Measurements from ENCODE around the gene DNAJC4. TPM values are rescaled to one million over a fixed set of nuclear protein-coding genes. Genes with fewer than 3 reads are reported as not detected.

The DNAJC4 gene
- total RNA-seq, 6 experiments from 2014 or later, result 14.6 to 27.6 (median 21.4) TPM

GRCh38 chr11:64233913-64234586 is 3.7 kb downstream of the DNAJC4 start, which contains the start of gene VEGFB:
VEGFB (plus strand) TSS chr11:64234584; CDS start chr11:64234834, 250 bp downstream.
- Histone ChIP-seq H3K9me3 (no peaks in the 10 kb centered on the region), H3K4me1 (peaks cover 0 to 32% (median 7%) of the 10 kb centered on the region in 4 donors), H3K27ac (peak within 1 kb of the TSS; percentile 36 to 79 (median 57))

GRCh38 chr11:64234647-64235379 is 4.5 kb downstream of the DNAJC4 start:
- intact Hi-C loops (cut with DNase I), result no loop called here
- peak; percentile 8 to 37 (median 23) for ATAC-seq
- no peaks in the 10 kb centered on the region for H3K27me3 ChIP-seq
- no peaks in the 10 kb centered on the region for H3K36me3 ChIP-seq
- 0% methylated on average over 2 of the region's 80 CpGs for WGBS (ENCODE audit: insufficient coverage, low coverage, low lambda C conversion rate, missing lambda C conversion rate)
- H3K4me3 ChIP-seq, result peak overlapping the region; percentile 54 to 58 (median 57)
- no peaks in the 10 kb centered on the region for H3K9me3 ChIP-seq
- H3K4me1 ChIP-seq, result peaks cover 0 to 31% (median 7%) of the 10 kb centered on the region in 4 donors
- DNase-seq, result peak in 2 of 3 donors; percentile 64 to 73
- H3K27ac ChIP-seq, result peak overlapping the region; percentile 36 to 79 (median 57)
- TF ChIP-seq CTCF (IDR thresholded peaks at IDR 0.05) (no peak), POLR2A (IDR thresholded peaks at IDR 0.05) (peak; percentile 41)

More at GRCh38 chr11:64233913-64234586, 3.7 kb downstream of the DNAJC4 start, which contains the start of gene VEGFB:
- no peaks in the 10 kb centered on the region for H3K36me3 ChIP-seq
- intact Hi-C loops (cut with DNase I), result no loop called here
- H3K27me3 ChIP-seq, result no peaks in the 10 kb centered on the region
- WGBS (ENCODE audit: insufficient coverage, low coverage, low lambda C conversion rate, missing lambda C conversion rate), result 8% methylated on average over 6 of the region's 62 CpGs
- peak within 1 kb of the TSS; percentile 54 to 58 (median 57) for H3K4me3 ChIP-seq
- TF ChIP-seq CTCF (IDR thresholded peaks at IDR 0.05) (no peak), POLR2A (IDR thresholded peaks at IDR 0.05) (peak; percentile 27)
- ATAC-seq (peak; percentile 43 to 66 (median 52)), DNase-seq (peak; percentile 81 to 87 (median 81))

GRCh38 chr11:64235437-64236161 is 5.3 kb downstream of the DNAJC4 start:
- Histone ChIP-seq H3K27ac (peak overlapping the region in 1 of 3 donors; percentile 79), H3K4me1 (peaks cover 0 to 35% (median 10%) of the 10 kb centered on the region in 4 donors), H3K36me3 (no peaks in the 10 kb centered on the region), H3K9me3 (no peaks in the 10 kb centered on the region), H3K4me3 (peak overlapping the region; percentile 54 to 58 (median 57)), H3K27me3 (no peaks in the 10 kb centered on the region)
- no peak for ATAC-seq
- no CpG with 5 or more reads among the region's 12 CpGs for WGBS (ENCODE audit: insufficient coverage, low coverage, low lambda C conversion rate, missing lambda C conversion rate)
- no peak for TF ChIP-seq CTCF (IDR thresholded peaks at IDR 0.05)
- TF ChIP-seq POLR2A (IDR thresholded peaks at IDR 0.05), result no peak
- peak in 1 of 3 donors; percentile 49 for DNase-seq
- intact Hi-C loops (cut with DNase I), result no loop called here

- DNase-seq, result peak; percentile 90 to 96 (median 95)
- H3K4me1 ChIP-seq, result peaks cover 0 to 40% (median 12%) of the 10 kb centered on the region in 4 donors
- 41% methylated on average over 11 of the region's 12 CpGs for WGBS (ENCODE audit: insufficient coverage, low coverage, low lambda C conversion rate, missing lambda C conversion rate)
These were observed 7.2 kb downstream of the DNAJC4 start for GRCh38 chr11:64237484-64237951.

More at GRCh38 chr11:64237484-64237951, 7.2 kb downstream of the DNAJC4 start:
- Histone ChIP-seq H3K27me3 (no peaks in the 10 kb centered on the region), H3K36me3 (no peaks in the 10 kb centered on the region), H3K27ac (peak overlapping the region in 2 of 3 donors; percentile 5 to 97), H3K4me3 (no peak overlapping the region), H3K9me3 (no peaks in the 10 kb centered on the region)
- ATAC-seq, result peak; percentile 29 to 48 (median 37)
- TF ChIP-seq POLR2A (IDR thresholded peaks at IDR 0.05) (peak; percentile 72), CTCF (IDR thresholded peaks at IDR 0.05) (no peak)
- intact Hi-C loops (cut with DNase I), result no loop called here
